NB4 (cell line): Measurements from ENCODE around the gene CUEDC1.

ENCODE experiments used
- DNase-seq: peaks from one replicate; pipeline ENCODE4 v3.0.0; 2010; ENCODE audit warnings: low read depth
- H3K4me3 ChIP-seq: one replicate; pipeline ENCODE4 v1.5.1; 2011; ENCODE audit warnings: mild to moderate bottlenecking, low read depth, low read length, moderate library complexity
- CTCF ChIP-seq: IDR thresholded peaks from one replicate; pipeline ENCODE4 v1.5.1; 2012; ENCODE audit warnings: low read depth, low read length
- MYC ChIP-seq: IDR thresholded peaks from 2 replicates; pipeline ENCODE4 v1.6.1; 2011; ENCODE audit warnings: low read depth, low read length
- POLR2A ChIP-seq: IDR thresholded peaks from 2 replicates; pipeline ENCODE4 v1.6.1; 2011; ENCODE audit warnings: mild to moderate bottlenecking; ENCODE audit not compliant: insufficient read length; ENCODE audit errors: extremely low read depth
- TF ChIP-seq, protein P1 (sequence below): IDR thresholded peaks from 2 replicates; pipeline ENCODE4 v1.6.1; 2011; ENCODE audit warnings: low read depth, low read length

Gene CUEDC1

GRCh38 chr17:57955183-57955931 lies at the start of gene CUEDC1:
CUEDC1 (minus strand) TSS chr17:57955412; CDS start chr17:57885564, 69,848 bp downstream.
- TF ChIP-seq, protein P1, sequence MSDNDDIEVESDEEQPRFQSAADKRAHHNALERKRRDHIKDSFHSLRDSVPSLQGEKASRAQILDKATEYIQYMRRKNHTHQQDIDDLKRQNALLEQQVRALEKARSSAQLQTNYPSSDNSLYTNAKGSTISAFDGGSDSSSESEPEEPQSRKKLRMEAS = no peak
- TF ChIP-seq MYC (no peak), POLR2A (no peak), CTCF (no peak)
- DNase-seq = peak; percentile 58

DNA sequence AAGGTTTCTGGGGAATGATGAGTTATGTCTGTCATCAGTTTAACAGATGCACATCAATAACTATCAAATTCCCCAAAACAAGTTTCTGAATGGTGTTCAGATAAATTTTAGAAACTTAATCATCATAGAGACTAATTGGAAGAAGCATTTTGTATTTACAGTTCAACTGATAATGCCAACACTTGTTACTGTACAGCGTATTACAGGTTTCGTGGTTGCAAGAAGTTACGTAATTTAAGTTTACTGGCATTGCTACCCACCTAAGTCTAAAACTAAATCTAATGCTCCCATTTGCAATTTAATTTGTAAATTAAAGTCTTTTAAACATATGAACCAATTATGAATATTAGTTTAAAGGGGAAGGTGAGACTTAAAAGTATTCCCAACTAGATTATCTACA lies 48.8 kb upstream of the CUEDC1 start:
- H3K4me3 ChIP-seq = peak overlapping the region; percentile 90
- DNase-seq = peak; percentile 40
- TF ChIP-seq MYC (no peak), POLR2A (no peak), CTCF (no peak)
- TF ChIP-seq, protein P1 = no peak

More at GRCh38 chr17:57955183-57955931, at the start of gene CUEDC1:
- H3K4me3 ChIP-seq = no peak within 1 kb of the TSS

DNA sequence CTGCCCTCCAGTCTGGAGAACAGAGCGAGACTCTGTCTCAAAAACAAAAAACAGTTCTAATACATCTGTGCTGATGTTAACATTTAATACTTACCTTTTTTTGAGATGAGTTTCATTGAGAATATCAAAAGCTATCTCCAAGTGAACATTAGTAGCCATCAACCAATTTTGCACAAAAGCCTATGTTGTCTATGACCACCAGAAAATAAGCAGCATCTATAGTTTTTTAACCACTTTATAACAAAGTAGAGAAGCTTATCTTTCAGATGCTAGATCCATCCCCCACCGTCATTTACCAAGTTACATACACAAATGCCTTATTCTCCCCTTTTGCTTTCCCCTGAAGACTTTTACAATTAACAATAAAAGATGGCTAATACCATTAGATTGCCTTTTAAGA lies 47.8 kb upstream of the CUEDC1 start:
- TF ChIP-seq CTCF = no peak
- no peak for TF ChIP-seq MYC
- TF ChIP-seq, protein P1 = no peak
- no peak for TF ChIP-seq POLR2A
- peak overlapping the region; percentile 90 for H3K4me3 ChIP-seq
- DNase-seq = no peak

GRCh38 chr17:58002154-58002948 lies 47.1 kb upstream of the CUEDC1 start:
- TF ChIP-seq POLR2A = no peak
- TF ChIP-seq, protein P1 = no peak
- no peak for TF ChIP-seq MYC
- no peak for TF ChIP-seq CTCF
- no peak for DNase-seq
- H3K4me3 ChIP-seq = peak overlapping the region; percentile 90

- H3K4me3 ChIP-seq = peak overlapping the region; percentile 90
- TF ChIP-seq MYC (no peak), CTCF (no peak), POLR2A (no peak)
- TF ChIP-seq, protein P1 = no peak
- no peak for DNase-seq
Measured at GRCh38 chr17:58001461-58002124, 46.4 kb upstream of the CUEDC1 start.
